IPS-18a (cell line): ENCODE data around the gene ERCC6L2.

Source experiments
- H3K27ac ChIP-seq: one replicate; pipeline ENCODE4 v1.5.1; 2013; ENCODE audit warnings: low read length
- H3K27me3 ChIP-seq: one replicate; pipeline ENCODE4 v1.6.1; 2013; ENCODE audit warnings: mild to moderate bottlenecking, low read length; ENCODE audit not compliant: control insufficient read depth, insufficient read depth
- H3K36me3 ChIP-seq: one replicate; pipeline ENCODE4 v1.6.1; 2013; ENCODE audit warnings: low read depth, low read length; ENCODE audit not compliant: control insufficient read depth
- H3K4me1 ChIP-seq: one replicate; pipeline ENCODE4 v1.6.1; 2013; ENCODE audit warnings: low read depth, low read length; ENCODE audit not compliant: control insufficient read depth
- H3K4me3 ChIP-seq: one replicate; pipeline ENCODE4 v1.5.1; 2013; ENCODE audit warnings: low read length
- H3K9ac ChIP-seq: one replicate; pipeline ENCODE4 v1.6.1; 2013; ENCODE audit warnings: mild to moderate bottlenecking, low read length, moderate library complexity
- H3K9me3 ChIP-seq: one replicate; pipeline ENCODE4 v1.6.1; 2013; ENCODE audit warnings: low read depth, low read length; ENCODE audit not compliant: control insufficient read depth

Gene ERCC6L2

DNA sequence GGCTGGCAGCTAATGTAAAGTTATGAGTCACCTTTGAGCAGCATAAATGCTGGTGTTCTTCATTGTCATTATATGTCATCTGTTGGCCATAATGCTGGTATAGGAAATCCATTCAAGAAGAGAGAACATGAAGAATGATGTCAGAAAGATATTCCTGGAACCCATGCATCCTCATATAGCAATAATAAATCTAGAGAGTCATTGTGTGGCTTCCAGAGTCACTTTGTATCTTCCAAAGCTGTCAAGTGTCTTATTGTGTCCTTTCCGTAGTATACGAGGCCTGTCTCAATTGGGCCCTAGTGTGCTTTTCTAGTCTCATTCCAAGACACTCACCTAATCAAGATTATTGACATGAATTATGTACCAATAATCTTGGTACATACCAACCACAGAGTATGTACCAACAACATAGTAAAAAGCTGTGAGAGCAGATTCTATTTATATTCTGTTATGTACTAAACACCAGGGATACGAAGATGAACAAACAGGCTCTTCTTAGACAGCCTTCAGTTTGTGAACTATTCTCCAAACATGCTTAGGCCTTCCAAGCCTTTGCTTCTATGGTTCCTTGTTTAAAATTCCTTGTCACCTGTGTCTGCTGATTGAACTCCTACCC is 110.1 kb downstream of the ERCC6L2 start:
- no peak overlapping the region for H3K27ac ChIP-seq
- no peaks in the 10 kb centered on the region for H3K4me1 ChIP-seq
- no peaks in the 10 kb centered on the region for H3K27me3 ChIP-seq
- H3K9ac ChIP-seq, result no peak overlapping the region
- no peak overlapping the region for H3K4me3 ChIP-seq
- peaks cover 3% of the 10 kb centered on the region for H3K9me3 ChIP-seq
- H3K36me3 ChIP-seq, result peaks cover 3% of the 10 kb centered on the region

DNA sequence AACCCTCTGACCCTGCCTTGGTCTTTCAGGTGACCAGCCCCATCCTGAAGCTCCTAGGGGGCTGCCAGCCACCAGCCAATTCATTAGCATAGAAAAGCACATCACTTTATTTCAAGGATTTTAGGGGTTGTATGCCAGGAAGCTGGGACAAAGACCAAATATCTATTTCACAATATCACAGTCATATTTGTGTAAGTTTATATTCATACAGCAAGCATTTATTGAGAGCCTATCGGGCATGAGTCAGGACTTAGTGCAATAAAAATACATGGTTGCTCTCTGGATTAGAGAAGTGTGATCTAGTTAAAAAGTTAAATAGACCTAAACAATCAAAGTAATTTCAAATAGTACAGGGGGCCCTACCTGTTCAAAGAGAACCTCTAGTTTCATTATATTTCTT is 113.8 kb downstream of the ERCC6L2 start:
- Histone ChIP-seq H3K27ac (no peak overlapping the region), H3K9ac (no peak overlapping the region), H3K36me3 (peaks cover 3% of the 10 kb centered on the region), H3K4me1 (peaks cover 4% of the 10 kb centered on the region), H3K4me3 (no peak overlapping the region), H3K27me3 (no peaks in the 10 kb centered on the region), H3K9me3 (peaks cover 3% of the 10 kb centered on the region)

DNA sequence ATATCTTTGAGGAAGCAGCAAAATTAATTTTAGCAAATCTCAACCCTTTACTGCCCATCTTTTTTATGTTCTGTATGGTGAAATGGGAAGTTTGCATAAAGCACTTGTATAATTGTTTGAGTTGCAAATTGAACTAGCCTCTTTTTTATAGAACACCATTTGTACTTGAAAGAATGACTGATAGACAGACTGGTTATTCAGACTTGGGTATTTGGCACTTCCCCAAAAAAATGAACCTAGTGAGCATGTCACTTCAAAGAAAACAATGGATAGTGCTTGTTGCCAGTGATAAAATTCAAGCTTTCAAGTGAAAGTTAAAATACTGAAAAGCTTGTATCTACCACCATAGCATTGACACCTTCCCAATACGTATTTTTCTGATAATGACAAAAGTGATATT is 115.8 kb downstream of the ERCC6L2 start:
- H3K9me3 ChIP-seq, result peaks cover 3% of the 10 kb centered on the region
- no peaks in the 10 kb centered on the region for H3K36me3 ChIP-seq
- no peak overlapping the region for H3K4me3 ChIP-seq
- H3K9ac ChIP-seq, result no peak overlapping the region
- H3K4me1 ChIP-seq, result peaks cover 4% of the 10 kb centered on the region
- H3K27ac ChIP-seq, result no peak overlapping the region
- no peaks in the 10 kb centered on the region for H3K27me3 ChIP-seq

DNA sequence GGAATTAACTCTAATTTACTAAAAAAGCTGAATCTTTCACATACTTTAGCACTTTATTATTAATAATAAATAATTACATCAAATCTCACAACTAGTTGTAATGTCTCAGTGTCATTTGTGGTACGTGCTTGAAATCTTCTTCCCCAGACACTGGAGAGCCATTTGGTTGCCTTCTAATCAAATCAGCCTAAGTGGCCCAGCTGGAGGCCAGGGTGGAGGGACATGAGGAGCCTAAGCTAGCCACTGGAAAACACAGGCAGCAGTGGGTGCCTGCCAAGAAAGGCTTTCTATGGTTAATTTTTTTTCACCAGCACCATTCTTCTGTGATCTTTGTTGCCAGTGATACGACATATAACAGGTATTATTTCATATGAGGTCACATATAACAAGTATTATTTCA is 117.0 kb downstream of the ERCC6L2 start:
- Histone ChIP-seq H3K4me1 (peaks cover 4% of the 10 kb centered on the region), H3K4me3 (no peak overlapping the region), H3K27ac (no peak overlapping the region), H3K27me3 (no peaks in the 10 kb centered on the region), H3K36me3 (no peaks in the 10 kb centered on the region), H3K9me3 (no peaks in the 10 kb centered on the region), H3K9ac (no peak overlapping the region)

DNA sequence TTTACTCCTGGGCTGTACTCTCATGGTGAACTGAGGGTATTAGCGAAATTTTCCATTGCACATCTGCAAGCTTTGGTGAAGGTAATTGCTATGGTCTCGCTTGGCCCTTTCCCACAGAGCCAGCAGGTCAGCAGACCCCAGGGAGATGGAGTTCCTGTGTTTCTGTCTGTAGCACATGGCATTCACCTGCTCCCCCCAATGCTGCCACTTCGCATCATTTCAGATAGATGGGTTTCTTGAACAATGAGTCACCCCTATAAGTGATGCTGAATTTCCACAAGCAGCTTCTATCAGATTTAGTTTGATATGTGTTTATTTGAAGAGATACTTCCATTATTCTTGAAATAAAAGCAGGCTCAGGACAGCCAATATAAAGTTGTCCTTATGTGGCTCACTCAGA is 117.8 kb downstream of the ERCC6L2 start:
- Histone ChIP-seq H3K27me3 (no peaks in the 10 kb centered on the region), H3K9ac (no peak overlapping the region), H3K4me3 (no peak overlapping the region), H3K9me3 (no peaks in the 10 kb centered on the region), H3K27ac (no peak overlapping the region), H3K36me3 (no peaks in the 10 kb centered on the region), H3K4me1 (peaks cover 4% of the 10 kb centered on the region)

DNA sequence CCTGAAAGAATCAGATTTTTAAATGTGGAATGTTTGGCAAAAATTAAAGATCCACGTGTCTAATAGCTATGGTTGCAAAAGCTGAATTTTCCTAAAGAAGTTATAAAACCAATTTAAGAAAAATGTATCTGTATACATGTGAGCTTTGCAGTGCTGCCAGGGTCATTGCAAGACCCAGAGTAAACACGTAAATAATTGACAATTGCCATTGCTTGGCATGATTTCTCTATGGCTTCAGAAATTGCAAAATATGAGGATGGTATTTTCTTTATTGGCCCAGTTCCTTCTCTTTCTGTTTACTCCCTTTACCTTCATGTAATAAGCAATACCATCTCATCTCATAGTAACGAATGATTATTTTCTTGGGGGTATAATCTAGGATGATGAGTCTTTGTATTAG is 123.9 kb downstream of the ERCC6L2 start:
- Histone ChIP-seq H3K9me3 (peaks cover 2% of the 10 kb centered on the region), H3K4me3 (no peak overlapping the region), H3K27me3 (no peaks in the 10 kb centered on the region), H3K27ac (no peak overlapping the region), H3K9ac (no peak overlapping the region), H3K36me3 (peaks cover 2% of the 10 kb centered on the region), H3K4me1 (no peaks in the 10 kb centered on the region)

DNA sequence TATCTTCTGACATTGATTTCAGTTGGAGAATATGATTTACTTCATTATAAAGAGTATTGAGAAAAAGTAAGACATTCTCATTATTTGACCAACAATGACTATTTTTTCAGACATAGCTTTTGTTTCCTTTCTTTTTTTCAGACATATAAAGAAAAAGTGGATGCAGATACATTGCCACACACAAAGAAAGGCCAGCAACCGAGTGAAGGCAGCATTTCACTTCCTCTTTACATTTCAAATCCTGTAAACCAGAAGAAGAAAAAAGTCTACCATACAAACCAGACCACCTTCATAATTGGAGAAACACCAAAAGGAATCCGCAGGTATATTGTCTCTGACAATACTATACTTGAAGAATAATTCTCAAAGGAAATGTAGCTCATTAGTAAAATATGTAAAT is 128.9 kb downstream of the ERCC6L2 start:
- no peak overlapping the region for H3K27ac ChIP-seq
- H3K9ac ChIP-seq, result no peak overlapping the region
- peaks cover 17% of the 10 kb centered on the region for H3K36me3 ChIP-seq
- H3K9me3 ChIP-seq, result peaks cover 2% of the 10 kb centered on the region
- H3K4me3 ChIP-seq, result no peak overlapping the region
- no peaks in the 10 kb centered on the region for H3K4me1 ChIP-seq
- H3K27me3 ChIP-seq, result no peaks in the 10 kb centered on the region

DNA sequence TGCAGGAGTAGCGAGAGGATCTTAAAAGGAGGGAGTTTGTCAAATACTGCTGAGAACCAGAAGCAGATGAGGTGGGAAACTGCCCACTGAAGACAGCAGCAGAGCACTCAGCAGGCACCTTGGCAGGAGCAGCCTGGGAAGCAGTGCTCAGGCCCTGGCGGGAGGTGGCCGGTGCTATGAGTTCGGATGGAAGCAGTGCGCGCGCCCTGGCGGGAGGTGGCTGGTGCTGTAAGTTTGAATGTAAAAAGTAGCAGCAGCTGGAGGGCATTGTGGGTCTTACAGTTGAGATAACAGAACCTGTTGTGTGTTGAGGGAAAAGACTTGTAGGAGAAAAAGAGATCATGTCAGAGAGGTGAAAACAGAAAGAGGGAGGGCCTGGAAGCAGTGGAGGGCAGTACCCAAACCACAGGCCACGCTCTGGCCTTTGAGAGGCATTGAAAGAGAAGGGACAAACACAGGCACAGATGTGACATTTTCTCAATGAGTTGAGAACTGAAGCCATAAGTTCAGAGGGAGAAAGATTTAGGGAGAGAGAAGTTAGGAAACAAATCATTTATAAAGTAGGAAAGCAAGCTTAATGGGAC is 130.9 kb downstream of the ERCC6L2 start:
- H3K4me1 ChIP-seq, result no peaks in the 10 kb centered on the region
- H3K27ac ChIP-seq, result no peak overlapping the region
- H3K27me3 ChIP-seq, result no peaks in the 10 kb centered on the region
- H3K4me3 ChIP-seq, result no peak overlapping the region
- no peak overlapping the region for H3K9ac ChIP-seq
- H3K36me3 ChIP-seq, result peaks cover 19% of the 10 kb centered on the region
- H3K9me3 ChIP-seq, result peaks cover 2% of the 10 kb centered on the region

DNA sequence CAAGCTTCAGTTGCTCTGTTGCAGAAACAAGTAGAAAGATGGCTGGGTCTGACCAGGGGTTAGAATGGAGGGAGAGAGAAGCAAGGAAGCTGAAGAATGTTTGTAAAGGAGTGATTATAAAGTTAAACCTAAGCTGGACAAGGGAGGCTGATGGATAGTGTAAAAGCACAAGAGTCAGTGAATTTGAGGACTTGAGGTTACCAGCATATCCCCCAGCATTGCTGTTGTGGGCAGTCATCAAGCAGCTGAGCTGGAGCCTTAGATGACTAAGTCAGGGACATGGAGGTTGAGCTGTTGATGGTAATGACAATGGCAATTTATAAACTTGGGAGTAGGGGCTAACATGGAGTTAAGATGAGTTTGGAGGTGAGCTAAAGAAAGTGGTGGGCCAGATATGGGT is 131.5 kb downstream of the ERCC6L2 start:
- no peak overlapping the region for H3K4me3 ChIP-seq
- H3K9me3 ChIP-seq, result peaks cover 2% of the 10 kb centered on the region
- H3K4me1 ChIP-seq, result no peaks in the 10 kb centered on the region
- peaks cover 24% of the 10 kb centered on the region for H3K36me3 ChIP-seq
- no peak overlapping the region for H3K27ac ChIP-seq
- H3K27me3 ChIP-seq, result no peaks in the 10 kb centered on the region
- H3K9ac ChIP-seq, result no peak overlapping the region

DNA sequence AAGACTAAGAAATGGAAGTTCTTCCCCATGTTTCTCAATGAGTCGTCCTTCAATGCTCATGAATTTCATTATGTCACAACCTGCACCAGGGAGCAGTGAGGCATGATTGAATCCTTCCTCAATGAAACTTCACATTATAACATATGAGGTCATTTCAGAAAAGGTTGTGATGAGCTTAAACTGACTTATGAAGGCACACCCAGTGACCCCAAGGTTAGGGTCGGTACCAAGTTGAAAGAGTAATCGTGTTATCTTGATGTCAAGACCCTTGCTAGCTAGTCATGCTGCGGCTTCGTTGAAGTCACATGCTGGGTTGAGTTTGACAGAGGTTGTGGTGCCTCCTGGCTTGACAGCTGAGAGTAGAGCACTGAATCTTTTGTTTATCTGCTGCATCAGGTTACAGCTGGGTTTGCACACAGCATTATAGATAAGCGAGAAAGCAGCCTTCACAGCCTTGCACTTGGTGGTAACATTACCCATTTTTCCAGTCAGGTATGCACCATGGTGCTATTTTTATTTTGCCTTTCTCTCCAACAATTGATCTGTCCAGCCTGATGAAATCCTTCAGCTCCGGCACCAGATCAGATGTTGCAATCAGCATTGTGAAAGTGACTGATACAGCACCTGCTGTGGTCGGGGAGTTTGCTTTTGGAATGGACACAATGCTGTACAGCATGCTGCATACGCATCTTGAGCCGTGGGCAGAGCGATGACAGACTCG is 133.2 kb downstream of the ERCC6L2 start:
- Histone ChIP-seq H3K9ac (no peak overlapping the region), H3K27ac (no peak overlapping the region), H3K9me3 (no peaks in the 10 kb centered on the region), H3K27me3 (no peaks in the 10 kb centered on the region), H3K4me3 (no peak overlapping the region), H3K4me1 (no peaks in the 10 kb centered on the region), H3K36me3 (peaks cover 30% of the 10 kb centered on the region)

DNA sequence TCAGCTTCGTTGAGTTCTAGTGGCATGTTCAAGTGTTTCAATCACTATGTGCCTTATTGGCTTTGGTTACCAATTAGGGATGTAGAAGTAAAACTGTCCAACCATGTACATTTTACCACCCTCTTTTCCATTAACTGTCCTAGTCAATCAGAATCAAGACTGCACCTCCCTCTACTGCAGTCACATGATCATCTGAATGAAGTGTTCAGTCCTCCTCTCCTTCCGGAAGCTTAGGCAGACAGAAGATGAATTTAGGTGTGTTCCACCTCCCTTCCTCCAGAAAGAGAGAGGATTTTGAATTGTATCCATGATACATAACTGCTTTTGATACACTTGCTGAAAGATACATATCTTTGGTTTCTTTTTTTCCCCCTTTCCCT is 133.7 kb downstream of the ERCC6L2 start:
- H3K4me1 ChIP-seq, result no peaks in the 10 kb centered on the region
- H3K27ac ChIP-seq, result no peak overlapping the region
- H3K27me3 ChIP-seq, result no peaks in the 10 kb centered on the region
- no peaks in the 10 kb centered on the region for H3K9me3 ChIP-seq
- no peak overlapping the region for H3K4me3 ChIP-seq
- no peak overlapping the region for H3K9ac ChIP-seq
- peaks cover 29% of the 10 kb centered on the region for H3K36me3 ChIP-seq
